Nephron (organoid): ENCODE results near the gene NPM3.

ENCODE experiments used
- H3K27ac Mint-ChIP-seq, 3 experiments: 2 replicates each; pipeline ENCODE4 v1.8.0; 2020; ENCODE audit warnings: mixed read lengths in 3 of 3, mild to moderate bottlenecking in 2 of 3, moderate library complexity in 1 of 3
- H3K27me3 Mint-ChIP-seq: 2 replicates; pipeline ENCODE4 v1.8.0; 2021; ENCODE audit warnings: low read depth, mild to moderate bottlenecking, moderate library complexity, mixed read lengths
- H3K36me3 Mint-ChIP-seq: 2 replicates; pipeline ENCODE4 v1.8.0; 2020; ENCODE audit warnings: low read depth, mixed read lengths
- H3K4me1 Mint-ChIP-seq: 2 replicates; pipeline ENCODE4 v1.8.0; 2020; ENCODE audit warnings: mixed read lengths
- H3K4me3 Mint-ChIP-seq, 3 experiments: 2 replicates each; pipeline ENCODE4 v1.8.0; 2020; ENCODE audit warnings: mild to moderate bottlenecking in 3 of 3, mixed read lengths in 3 of 3, moderate library complexity in 2 of 3
- H3K9me3 Mint-ChIP-seq: 2 replicates; pipeline ENCODE4 v1.8.0; 2020; ENCODE audit warnings: mixed read lengths
- CTCF ChIP-seq, 3 experiments: fragments of 200-600 bp; sonication (generic); IDR thresholded peaks; one replicate each; pipeline ENCODE4 v1.5.0; 2021; ENCODE audit warnings: antibody characterized with exemption in 3 of 3; ENCODE audit not compliant: unreplicated experiment in 3 of 3

The NPM3 gene

GRCh38 chr10:101759309-101760247, 23.7 kb downstream of the NPM3 start:
- Mint-ChIP-seq H3K9me3 (no peaks in the 10 kb centered on the region), H3K27me3 (peaks cover 29% of the 10 kb centered on the region), H3K36me3 (no peaks in the 10 kb centered on the region), H3K27ac (no peak overlapping the region), H3K4me3 (no peak overlapping the region), H3K4me1 (peaks cover 11% of the 10 kb centered on the region)
- TF ChIP-seq CTCF (IDR thresholded peaks at IDR 0.05; ENCODE audit: unreplicated experiment in 3 of 3) = no peak

GRCh38 chr10:101758858-101759257, 24.4 kb downstream of the NPM3 start:
- Mint-ChIP-seq H3K36me3 (no peaks in the 10 kb centered on the region), H3K9me3 (no peaks in the 10 kb centered on the region), H3K27ac (no peak overlapping the region), H3K4me1 (peaks cover 11% of the 10 kb centered on the region), H3K27me3 (peaks cover 29% of the 10 kb centered on the region), H3K4me3 (no peak overlapping the region)
- TF ChIP-seq CTCF (IDR thresholded peaks at IDR 0.05; ENCODE audit: unreplicated experiment in 3 of 3) = no peak

GRCh38 chr10:101752241-101752640, 31.0 kb downstream of the NPM3 start:
- H3K4me1 Mint-ChIP-seq = peaks cover 10% of the 10 kb centered on the region
- H3K27me3 Mint-ChIP-seq = peaks cover 6% of the 10 kb centered on the region
- H3K4me3 Mint-ChIP-seq = no peak overlapping the region
- H3K9me3 Mint-ChIP-seq = no peaks in the 10 kb centered on the region
- no peak overlapping the region for H3K27ac Mint-ChIP-seq
- TF ChIP-seq CTCF (IDR thresholded peaks at IDR 0.05; ENCODE audit: unreplicated experiment in 3 of 3) = no peak
- H3K36me3 Mint-ChIP-seq = no peaks in the 10 kb centered on the region

- H3K4me1 Mint-ChIP-seq = peaks cover 14% of the 10 kb centered on the region
- H3K27me3 Mint-ChIP-seq = peaks cover 3% of the 10 kb centered on the region
- peak in 1 of 3 experiments; percentile 13 for TF ChIP-seq CTCF (IDR thresholded peaks at IDR 0.05; ENCODE audit: unreplicated experiment in 3 of 3)
- no peaks in the 10 kb centered on the region for H3K36me3 Mint-ChIP-seq
- H3K4me3 Mint-ChIP-seq = peak overlapping the region in 1 of 3 experiments; percentile 33
- H3K27ac Mint-ChIP-seq = peak overlapping the region in 2 of 3 experiments; percentile 48 to 64
- H3K9me3 Mint-ChIP-seq = no peaks in the 10 kb centered on the region
These were observed 33.9 kb downstream of the NPM3 start for GRCh38 chr10:101749047-101750016.

GRCh38 chr10:101748496-101748895, 34.8 kb downstream of the NPM3 start:
- no peaks in the 10 kb centered on the region for H3K36me3 Mint-ChIP-seq
- TF ChIP-seq CTCF (IDR thresholded peaks at IDR 0.05; ENCODE audit: unreplicated experiment in 3 of 3) = no peak
- peaks cover 14% of the 10 kb centered on the region for H3K4me1 Mint-ChIP-seq
- H3K27me3 Mint-ChIP-seq = no peaks in the 10 kb centered on the region
- H3K9me3 Mint-ChIP-seq = no peaks in the 10 kb centered on the region
- no peak overlapping the region for H3K27ac Mint-ChIP-seq
- H3K4me3 Mint-ChIP-seq = no peak overlapping the region
